IPS-15b (cell line): Measurements from ENCODE around the gene CXCL6.

ENCODE experiments used
- H3K27me3 ChIP-seq: one replicate; pipeline ENCODE4 v1.6.1; 2013; ENCODE audit warnings: low read length; ENCODE audit not compliant: control insufficient read depth, insufficient read depth
- H3K36me3 ChIP-seq: one replicate; pipeline ENCODE4 v1.6.1; 2013; ENCODE audit warnings: low read length; ENCODE audit not compliant: control insufficient read depth, insufficient read depth
- H3K4me1 ChIP-seq: one replicate; pipeline ENCODE4 v1.6.1; 2013; ENCODE audit warnings: mild to moderate bottlenecking, low read length; ENCODE audit not compliant: control insufficient read depth, insufficient read depth
- H3K4me3 ChIP-seq: one replicate; pipeline ENCODE4 v1.5.1; 2013; ENCODE audit warnings: low read depth, low read length
- H3K9ac ChIP-seq: one replicate; pipeline ENCODE4 v1.6.1; 2013; ENCODE audit warnings: low read depth, mild to moderate bottlenecking, low read length
- H3K9me3 ChIP-seq: one replicate; pipeline ENCODE4 v1.6.1; 2013; ENCODE audit warnings: mild to moderate bottlenecking, low read length; ENCODE audit not compliant: control insufficient read depth, insufficient read depth

Gene CXCL6

DNA sequence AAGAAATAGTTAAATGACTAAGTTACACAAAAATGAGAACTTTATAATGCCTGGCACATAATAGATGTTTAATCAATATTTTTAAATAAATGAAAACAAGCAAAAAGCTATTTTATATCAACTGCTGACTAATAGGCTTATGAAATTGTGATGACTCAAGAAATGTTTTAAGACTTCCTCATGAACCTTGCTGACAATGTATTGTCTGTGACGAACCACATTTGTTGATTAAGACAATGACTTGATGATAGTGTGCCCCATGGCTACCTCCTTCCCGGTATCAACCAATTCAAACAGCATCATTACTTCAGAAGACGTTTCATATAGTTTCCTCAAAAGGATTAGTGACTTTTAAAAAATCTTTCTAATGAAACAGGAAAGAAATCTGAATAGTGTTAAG, 7.9 kb downstream of the CXCL6 start:
- Histone ChIP-seq H3K27me3 (no peaks in the 10 kb centered on the region), H3K36me3 (no peaks in the 10 kb centered on the region), H3K9ac (no peak overlapping the region), H3K9me3 (no peaks in the 10 kb centered on the region), H3K4me1 (no peaks in the 10 kb centered on the region), H3K4me3 (no peak overlapping the region)

DNA sequence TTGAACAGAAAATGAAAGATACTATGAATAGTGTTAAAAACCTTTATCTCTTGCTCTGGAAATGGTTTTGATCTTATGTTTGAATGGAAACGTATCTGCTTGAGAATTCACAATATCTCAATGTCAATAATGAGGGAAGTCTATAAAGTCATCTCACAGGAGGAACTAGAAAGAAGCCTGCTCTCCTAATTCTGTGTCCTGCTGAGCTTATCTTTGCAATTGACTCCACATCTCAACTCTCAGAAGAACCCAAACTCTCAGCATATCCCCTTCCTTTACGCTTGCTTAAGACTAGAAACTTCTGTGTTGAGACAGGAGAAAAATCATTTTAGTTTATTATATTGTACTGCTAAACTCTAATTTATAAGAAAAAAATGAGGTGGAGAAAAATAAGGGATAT, 8.3 kb downstream of the CXCL6 start:
- Histone ChIP-seq H3K27me3 (no peaks in the 10 kb centered on the region), H3K4me1 (no peaks in the 10 kb centered on the region), H3K4me3 (no peak overlapping the region), H3K9me3 (no peaks in the 10 kb centered on the region), H3K36me3 (no peaks in the 10 kb centered on the region), H3K9ac (no peak overlapping the region)

DNA sequence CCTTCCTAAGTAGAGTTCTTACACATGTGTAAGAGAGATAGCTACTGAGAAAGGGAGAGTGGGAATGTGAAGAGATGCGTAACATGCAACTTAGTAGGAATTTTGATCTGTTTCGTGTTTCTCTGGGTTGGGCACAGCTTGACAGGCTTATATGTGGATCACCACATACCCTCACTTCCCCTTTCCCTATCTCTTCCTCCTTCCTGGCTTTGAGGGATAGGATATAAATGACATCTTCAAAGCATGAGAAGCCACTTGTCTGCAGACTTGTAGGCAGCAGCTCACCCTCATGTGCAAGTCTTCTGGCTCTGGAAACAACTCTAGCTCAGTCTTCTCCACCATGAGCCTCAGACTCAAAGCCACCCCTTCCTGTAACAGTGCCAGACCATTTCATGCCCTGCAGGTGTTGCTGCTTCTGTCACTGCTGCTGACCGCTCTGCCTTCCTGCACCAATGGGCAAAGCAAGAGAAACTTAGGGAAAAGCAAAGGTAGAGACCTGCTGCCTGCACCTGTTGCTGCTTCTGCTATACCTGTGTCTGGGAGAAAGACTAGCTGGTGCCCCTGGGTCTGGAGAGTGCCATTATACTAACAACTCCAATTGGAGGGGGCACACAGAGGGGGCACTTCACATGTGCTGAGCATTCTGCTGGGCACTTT, 11.2 kb downstream of the CXCL6 start:
- Histone ChIP-seq H3K27me3 (peaks cover 8% of the 10 kb centered on the region), H3K9me3 (no peaks in the 10 kb centered on the region), H3K36me3 (no peaks in the 10 kb centered on the region), H3K9ac (no peak overlapping the region), H3K4me1 (no peaks in the 10 kb centered on the region), H3K4me3 (no peak overlapping the region)

DNA sequence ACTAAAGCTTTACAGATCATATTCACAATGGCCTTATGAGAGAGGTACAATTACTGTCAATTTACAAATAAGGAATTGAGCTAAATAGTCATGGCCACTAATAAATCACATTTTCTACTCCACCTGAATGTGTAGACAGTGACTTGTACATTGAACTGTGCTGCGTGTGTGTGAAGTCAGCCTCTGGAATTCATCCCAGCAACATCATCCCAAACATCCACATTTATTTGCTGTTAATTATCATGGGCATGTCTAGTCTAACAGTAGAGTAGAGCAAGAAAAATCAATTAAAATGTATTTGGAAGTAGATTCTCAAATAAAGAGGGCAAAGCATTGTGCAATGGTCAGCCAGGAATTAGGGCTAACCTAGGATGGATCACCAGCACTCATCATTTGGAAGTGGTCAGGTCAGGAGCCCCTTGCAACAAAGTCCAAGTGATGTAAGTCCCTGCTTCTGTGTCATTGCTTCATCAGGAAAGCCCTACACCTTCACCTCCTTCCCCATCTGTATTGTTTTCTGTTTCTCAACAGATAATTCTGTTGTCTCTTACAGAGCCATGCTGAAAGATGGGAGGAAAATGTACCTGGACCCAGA, 11.8 kb downstream of the CXCL6 start:
- Histone ChIP-seq H3K4me3 (no peak overlapping the region), H3K9me3 (no peaks in the 10 kb centered on the region), H3K9ac (no peak overlapping the region), H3K27me3 (peaks cover 14% of the 10 kb centered on the region), H3K36me3 (no peaks in the 10 kb centered on the region), H3K4me1 (no peaks in the 10 kb centered on the region)

DNA sequence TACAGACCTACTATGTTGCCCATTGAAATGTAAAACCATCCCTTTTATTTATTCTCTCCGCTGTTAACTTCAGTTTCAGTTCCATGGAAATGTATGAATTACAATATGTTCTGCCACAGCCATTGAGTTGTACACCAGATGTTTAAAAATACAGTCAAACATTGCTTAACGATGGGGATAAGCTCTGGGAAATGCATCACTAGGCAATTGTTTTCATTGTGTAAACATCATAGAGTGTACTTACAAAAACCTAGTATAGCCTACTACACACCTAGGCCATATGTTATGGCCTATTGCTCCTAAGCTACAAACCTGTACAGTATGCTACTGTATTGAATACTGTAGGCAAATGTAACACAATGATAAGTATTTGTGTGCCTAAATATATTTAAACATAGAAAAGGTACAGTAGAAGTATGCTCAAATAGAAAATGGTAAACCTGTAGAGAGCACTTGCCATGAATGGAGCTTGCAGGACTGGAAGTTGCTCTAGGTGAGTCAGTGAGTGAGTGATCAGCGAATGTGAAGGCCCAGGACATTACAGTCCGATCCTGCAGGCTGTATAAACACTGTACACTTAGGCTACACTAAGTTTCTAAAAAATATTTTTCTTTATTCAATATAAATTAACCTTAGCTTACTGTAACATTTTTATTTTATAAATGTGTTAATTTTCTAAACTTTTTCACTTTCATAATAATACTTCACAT, 13.9 kb downstream of the CXCL6 start:
- H3K4me3 ChIP-seq = no peak overlapping the region

DNA sequence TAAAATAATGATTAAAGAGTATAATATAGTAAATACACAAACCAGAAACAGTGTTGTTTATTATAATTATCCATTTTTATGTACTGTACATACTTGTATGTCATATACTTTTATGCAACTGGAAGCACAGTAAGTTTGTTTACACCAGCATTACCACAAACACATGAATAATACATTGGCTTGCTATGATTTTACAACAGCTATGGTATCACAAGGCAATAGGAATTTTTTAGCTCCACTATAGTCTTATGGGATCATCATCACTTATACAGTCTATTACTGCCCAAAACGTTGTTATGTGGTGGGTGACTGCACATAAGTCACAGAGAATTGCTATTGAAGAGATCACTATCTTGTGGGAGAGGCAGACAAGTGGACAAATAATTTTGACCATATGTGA, 14.8 kb downstream of the CXCL6 start:
- H3K27me3 ChIP-seq = peaks cover 29% of the 10 kb centered on the region
- H3K36me3 ChIP-seq = no peaks in the 10 kb centered on the region
- H3K9ac ChIP-seq = no peak overlapping the region
- no peaks in the 10 kb centered on the region for H3K4me1 ChIP-seq
- no peak overlapping the region for H3K4me3 ChIP-seq
- H3K9me3 ChIP-seq = no peaks in the 10 kb centered on the region

More for the DNA sequence above, 13.9 kb downstream of the CXCL6 start:
- no peak overlapping the region for H3K9ac ChIP-seq
- no peaks in the 10 kb centered on the region for H3K36me3 ChIP-seq
- no peaks in the 10 kb centered on the region for H3K9me3 ChIP-seq
- peaks cover 29% of the 10 kb centered on the region for H3K27me3 ChIP-seq
- no peaks in the 10 kb centered on the region for H3K4me1 ChIP-seq

DNA sequence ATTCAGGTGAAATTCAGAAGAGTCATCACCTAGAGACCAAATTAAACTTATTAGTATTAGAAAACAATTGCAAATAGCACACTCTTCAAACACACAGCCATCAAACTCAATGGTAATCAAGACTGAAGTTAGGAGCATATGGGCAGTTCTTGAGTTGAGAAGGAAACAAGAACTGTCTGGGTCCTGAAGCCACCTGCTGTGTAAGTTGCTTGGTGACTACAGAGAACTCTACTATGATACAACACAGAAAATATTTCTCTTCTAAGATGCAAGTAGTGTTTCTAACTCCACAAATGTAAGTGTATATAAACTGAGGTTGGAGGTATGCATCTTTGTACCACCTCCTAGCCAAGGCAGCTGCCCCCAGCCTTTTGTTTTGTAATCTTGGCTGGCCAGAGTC, 16.3 kb downstream of the CXCL6 start:
- H3K9me3 ChIP-seq = no peaks in the 10 kb centered on the region
- no peaks in the 10 kb centered on the region for H3K4me1 ChIP-seq
- no peaks in the 10 kb centered on the region for H3K36me3 ChIP-seq
- peaks cover 29% of the 10 kb centered on the region for H3K27me3 ChIP-seq
- H3K4me3 ChIP-seq = peak overlapping the region; percentile 55
- H3K9ac ChIP-seq = no peak overlapping the region

DNA sequence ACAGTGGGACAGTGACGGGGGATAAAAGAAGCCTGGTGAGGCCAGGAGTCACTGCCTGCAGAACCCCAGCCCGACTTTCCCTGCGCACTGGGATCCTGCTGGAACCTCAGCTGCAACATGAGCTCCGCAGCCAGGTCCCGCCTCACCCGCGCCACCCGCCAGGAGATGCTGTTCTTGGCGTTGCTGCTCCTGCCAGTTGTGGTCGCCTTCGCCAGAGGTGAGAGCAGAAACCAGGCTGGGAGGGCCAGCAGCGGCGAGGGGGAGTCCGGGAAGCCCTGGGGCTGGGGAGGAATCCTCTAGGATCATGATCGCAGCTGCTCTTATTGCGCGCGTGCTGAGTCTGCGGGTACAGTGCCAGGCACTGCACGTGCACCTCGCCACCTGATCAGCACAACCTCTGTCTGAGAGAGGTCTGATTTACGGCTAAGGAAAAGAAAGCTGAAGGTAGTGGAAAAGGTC, 16.8 kb downstream of the CXCL6 start, which contains the start of gene PF4V1:
PF4V1 (plus strand) TSS at position 51 of the 459 bp plus-strand sequence; CDS start at position 118, 67 bp downstream.
- Histone ChIP-seq H3K4me3 (peak within 1 kb of the TSS; percentile 55), H3K9ac (no peak within 1 kb of the TSS), H3K27me3 (peaks cover 29% of the 10 kb centered on the region), H3K4me1 (no peaks in the 10 kb centered on the region), H3K9me3 (no peaks in the 10 kb centered on the region), H3K36me3 (no peaks in the 10 kb centered on the region)

DNA sequence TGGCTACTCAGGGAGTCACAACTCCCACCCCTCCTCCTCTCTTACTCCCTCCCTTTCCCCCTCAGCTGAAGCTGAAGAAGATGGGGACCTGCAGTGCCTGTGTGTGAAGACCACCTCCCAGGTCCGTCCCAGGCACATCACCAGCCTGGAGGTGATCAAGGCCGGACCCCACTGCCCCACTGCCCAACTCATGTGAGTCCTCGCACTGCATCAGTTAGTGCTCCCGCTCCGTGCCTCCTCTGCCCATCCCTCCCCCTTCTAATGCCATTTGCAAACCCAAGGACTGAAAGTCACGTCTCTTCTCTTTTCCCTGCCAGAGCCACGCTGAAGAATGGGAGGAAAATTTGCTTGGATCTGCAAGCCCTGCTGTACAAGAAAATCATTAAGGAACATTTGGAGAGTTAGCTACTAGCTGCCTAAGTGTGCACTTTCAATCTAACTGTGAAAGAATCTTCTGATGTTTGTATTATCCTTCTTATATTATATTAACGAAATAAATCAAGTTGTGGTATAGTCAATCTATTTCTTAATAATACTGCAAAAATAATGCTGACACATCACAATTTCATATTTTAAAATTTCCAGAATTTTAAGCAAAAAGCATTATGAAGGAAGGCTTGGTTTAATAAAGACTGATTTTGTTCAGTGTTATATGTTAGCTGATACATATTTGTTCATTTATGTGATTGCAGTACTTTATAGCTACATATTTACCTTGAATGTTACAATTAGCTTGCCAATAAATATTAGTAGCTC, 17.4 kb downstream of the CXCL6 start:
- Histone ChIP-seq H3K27me3 (peaks cover 29% of the 10 kb centered on the region), H3K9ac (no peak overlapping the region), H3K4me1 (no peaks in the 10 kb centered on the region), H3K4me3 (peak overlapping the region; percentile 55), H3K9me3 (no peaks in the 10 kb centered on the region), H3K36me3 (no peaks in the 10 kb centered on the region)

DNA sequence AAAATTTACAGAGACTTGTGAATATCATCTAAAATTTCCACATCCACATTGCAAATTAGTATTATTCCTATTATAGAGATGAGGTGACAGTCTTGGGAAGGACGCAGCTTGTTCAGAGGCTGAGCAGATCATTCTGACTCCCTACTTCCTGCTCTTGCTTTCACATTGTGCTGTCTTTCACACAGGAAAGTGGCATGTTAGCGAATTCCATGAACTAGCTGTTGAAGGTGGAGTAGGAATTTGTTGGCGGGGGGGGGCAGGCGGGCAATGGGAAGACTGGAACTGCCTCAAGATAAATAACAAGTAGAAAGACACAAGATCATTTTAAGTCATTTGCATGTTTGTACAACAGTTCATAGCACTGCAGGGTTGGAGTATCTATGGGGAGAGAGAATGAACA, 18.9 kb downstream of the CXCL6 start:
- Histone ChIP-seq H3K9ac (no peak overlapping the region), H3K9me3 (no peaks in the 10 kb centered on the region), H3K36me3 (no peaks in the 10 kb centered on the region), H3K4me3 (no peak overlapping the region), H3K27me3 (peaks cover 29% of the 10 kb centered on the region), H3K4me1 (no peaks in the 10 kb centered on the region)

DNA sequence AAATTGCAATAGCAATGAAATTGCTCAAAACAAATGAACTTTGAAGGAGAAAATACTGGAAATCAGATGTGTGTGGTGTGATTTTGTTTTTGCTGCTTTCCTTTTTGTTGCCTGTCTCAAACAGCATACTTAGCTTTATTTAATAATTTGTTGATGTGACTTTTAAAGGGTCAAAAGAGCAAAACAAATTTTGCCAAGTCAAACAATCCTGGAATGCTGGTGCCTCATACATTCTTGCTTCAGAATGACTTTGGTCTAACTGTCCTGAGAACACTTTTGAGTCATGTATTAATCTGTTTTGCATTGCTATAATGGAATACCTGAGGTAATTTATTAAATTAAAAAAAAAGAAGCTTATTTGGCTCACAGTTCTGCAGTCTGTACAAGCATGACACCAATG, 20.0 kb downstream of the CXCL6 start:
- Histone ChIP-seq H3K36me3 (no peaks in the 10 kb centered on the region), H3K9me3 (no peaks in the 10 kb centered on the region), H3K4me3 (no peak overlapping the region), H3K9ac (no peak overlapping the region), H3K4me1 (no peaks in the 10 kb centered on the region), H3K27me3 (peaks cover 29% of the 10 kb centered on the region)
